Measurements from ENCODE around the gene ZNF512. TPM values are rescaled to one million over a fixed set of nuclear protein-coding genes. Genes with fewer than 3 reads are reported as not detected.

ZNF512 gene
- total and polyA plus RNA-seq, 9 of the 15 experiments (the other 6 are each of a cell fraction or from before 2014, with no cell fraction given): 24.7 to 101 (median 65.9) TPM

- TF ChIP-seq, protein P1, sequence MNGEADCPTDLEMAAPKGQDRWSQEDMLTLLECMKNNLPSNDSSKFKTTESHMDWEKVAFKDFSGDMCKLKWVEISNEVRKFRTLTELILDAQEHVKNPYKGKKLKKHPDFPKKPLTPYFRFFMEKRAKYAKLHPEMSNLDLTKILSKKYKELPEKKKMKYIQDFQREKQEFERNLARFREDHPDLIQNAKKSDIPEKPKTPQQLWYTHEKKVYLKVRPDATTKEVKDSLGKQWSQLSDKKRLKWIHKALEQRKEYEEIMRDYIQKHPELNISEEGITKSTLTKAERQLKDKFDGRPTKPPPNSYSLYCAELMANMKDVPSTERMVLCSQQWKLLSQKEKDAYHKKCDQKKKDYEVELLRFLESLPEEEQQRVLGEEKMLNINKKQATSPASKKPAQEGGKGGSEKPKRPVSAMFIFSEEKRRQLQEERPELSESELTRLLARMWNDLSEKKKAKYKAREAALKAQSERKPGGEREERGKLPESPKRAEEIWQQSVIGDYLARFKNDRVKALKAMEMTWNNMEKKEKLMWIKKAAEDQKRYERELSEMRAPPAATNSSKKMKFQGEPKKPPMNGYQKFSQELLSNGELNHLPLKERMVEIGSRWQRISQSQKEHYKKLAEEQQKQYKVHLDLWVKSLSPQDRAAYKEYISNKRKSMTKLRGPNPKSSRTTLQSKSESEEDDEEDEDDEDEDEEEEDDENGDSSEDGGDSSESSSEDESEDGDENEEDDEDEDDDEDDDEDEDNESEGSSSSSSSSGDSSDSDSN (IDR thresholded peaks at IDR 0.05; ENCODE audit: borderline replicate concordance in 1 of 2, low read depth in 2 of 2, low read length in 2 of 2): no peak
These were observed 82.0 kb downstream of the ZNF512 start (continued) for GRCh38 chr2:27664622-27665363.

- in situ Hi-C loops (cut with MboI): no loop called here
- peak in 1 of 4 experiments; percentile 15 for DNase-seq (ENCODE audit: extremely low read depth in 1 of 4, low spot score in 3 of 4)
- no peak overlapping the region for H2AFZ ChIP-seq (ENCODE audit: low read depth, low read length)
- POLR2A ChIA-PET: no interaction called here
- peak overlapping the region; percentile 25; the same call in 1 of the 3 replicates for H3K27ac ChIP-seq (ENCODE audit: extremely low read depth, low read depth, low read length)
- no peak overlapping the region for H3K4me2 ChIP-seq (ENCODE audit: insufficient read depth, low read length)
- H4K20me1 ChIP-seq (replicated peaks; ENCODE audit: control insufficient read depth, insufficient read depth, low read length): no peaks in the 10 kb centered on the region
- no peak overlapping the region for H3K9ac ChIP-seq (ENCODE audit: insufficient read depth in 1 of 2, low read depth in 2 of 2, low read length in 2 of 2)
- H3K27me3 ChIP-seq (ENCODE audit: control insufficient read depth in 2 of 2, insufficient read depth in 2 of 2, low read length in 2 of 2): no peaks in the 10 kb centered on the region
- H3K4me3 ChIP-seq: no peak overlapping the region
- H3K79me2 ChIP-seq (ENCODE audit: control insufficient read depth, insufficient read depth, low read length): peaks cover 40% of the 10 kb centered on the region
- BruUV-seq (replicated peaks): no TSS peak
- no peak for ATAC-seq
- H3K36me3 ChIP-seq (ENCODE audit: control insufficient read depth, insufficient read depth, low read length): peaks cover 38% of the 10 kb centered on the region
- intact Hi-C loops (cut with micrococcal nuclease): no loop called here
- 31% methylated on average over 1 of the region's 1 CpG for WGBS (ENCODE audit: insufficient coverage, low coverage, missing lambda C conversion rate)
- no peak for FAIRE-seq
- CTCF ChIA-PET (ENCODE audit: low intra/inter-chr PET ratio): no interaction called here
- H3K9me3 ChIP-seq (replicated peaks; ENCODE audit: control insufficient read depth, insufficient read depth, low read depth, low read length): no peaks in the 10 kb centered on the region
- TF ChIP-seq CBX1 (IDR thresholded peaks at IDR 0.05; ENCODE audit: low read depth) (no peak), FOSL1 (tag; conservative IDR thresholded peaks at IDR 0.05) (0 out of 2 replicates have a peak, but pooled peaks have one; percentile 25), SMARCE1 (IDR thresholded peaks at IDR 0.05) (0 out of 2 replicates have a peak, but pooled peaks have one; percentile 50), ZNF518B (CRISPR knock-in tag; IDR thresholded peaks at IDR 0.05) (no peak), MTA1 (IDR thresholded peaks at IDR 0.05; ENCODE audit: borderline replicate concordance) (no peak), KLF1 (tag; IDR thresholded peaks at IDR 0.05) (no peak), DPF2 (IDR thresholded peaks at IDR 0.05) (peak; percentile 48; the same call in 1 of the 2 replicates), C11orf30 (IDR thresholded peaks at IDR 0.05; ENCODE audit: low read depth) (peak; percentile 85), NFE2 (IDR thresholded peaks at IDR 0.05; ENCODE audit: low read depth) (peak; percentile 76), KAT8 (IDR thresholded peaks at IDR 0.05; ENCODE audit: low read depth) (no peak), POLR2H (tag; IDR thresholded peaks at IDR 0.05; ENCODE audit: low read depth) (0 out of 2 replicates have a peak, but pooled peaks have one; percentile 22), MAFK (IDR thresholded peaks at IDR 0.05; ENCODE audit: low read length) (peak; percentile 27; the same call in 1 of the 2 replicates), ZNF316 (IDR thresholded peaks at IDR 0.05) (peak; percentile 74), EWSR1 (IDR thresholded peaks at IDR 0.05; ENCODE audit: borderline replicate concordance, low read depth, partially characterized antibody) (no peak), MAFF (IDR thresholded peaks at IDR 0.05; ENCODE audit: low read length) (peak; percentile 20; the same call in 1 of the 2 replicates)
- H3K9me1 ChIP-seq (ENCODE audit: control insufficient read depth, insufficient read depth, low read length): no peaks in the 10 kb centered on the region
- H3K4me1 ChIP-seq (replicated peaks in 1 of 2; ENCODE audit: control insufficient read depth in 2 of 2, insufficient read depth in 2 of 2, low read length in 2 of 2): peaks cover 10 to 15% of the 10 kb centered on the region in 2 experiments; a peak in 4 of 5 replicates
These were observed 84.6 kb downstream of the ZNF512 start for GRCh38 chr2:27667446-27667845.

All from K562 (cell line).